Neural progenitor cell (in vitro differentiated cells): ENCODE results near the gene ADCY4.

Source experiments
- EZH2 ChIP-seq: fragments of 200-600 bp; sonication (generic); IDR thresholded peaks from 2 replicates; pipeline ENCODE4 v1.6.1; 2017; ENCODE audit warnings: antibody characterized with exemption, mild to moderate bottlenecking, moderate library complexity
- EZH2phosphoT487 ChIP-seq: fragments of 200-600 bp; sonication (generic); IDR thresholded peaks from 2 replicates; pipeline ENCODE4 v1.6.1; 2017; ENCODE audit warnings: antibody characterized with exemption
- TF ChIP-seq, protein P1 (sequence below): fragments of 200-600 bp; sonication (generic); IDR thresholded peaks from 2 replicates; pipeline ENCODE4 v1.5.1; 2017; ENCODE audit warnings: antibody characterized with exemption, mild to moderate bottlenecking

DNA sequence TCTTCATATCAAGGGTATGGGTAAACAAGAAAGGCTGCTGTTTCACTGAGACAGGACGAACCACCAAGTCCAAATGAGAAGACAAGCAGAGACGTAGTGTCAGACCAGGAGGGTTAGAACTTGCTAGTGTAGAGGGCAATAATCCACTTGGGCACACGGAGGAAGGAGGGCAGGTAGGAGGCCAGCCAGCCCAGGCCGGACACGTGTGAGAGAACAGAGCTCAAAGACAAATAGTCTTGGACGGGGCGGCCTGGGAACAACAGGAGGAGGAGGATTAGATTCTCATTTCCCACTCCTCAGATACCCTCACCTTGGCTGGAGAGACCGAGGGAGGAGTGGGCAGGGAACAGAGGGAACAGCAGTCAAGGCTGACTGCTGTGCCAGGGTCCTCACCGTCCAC, 44.1 kb downstream of the ADCY4 start:
- TF ChIP-seq, protein P1, sequence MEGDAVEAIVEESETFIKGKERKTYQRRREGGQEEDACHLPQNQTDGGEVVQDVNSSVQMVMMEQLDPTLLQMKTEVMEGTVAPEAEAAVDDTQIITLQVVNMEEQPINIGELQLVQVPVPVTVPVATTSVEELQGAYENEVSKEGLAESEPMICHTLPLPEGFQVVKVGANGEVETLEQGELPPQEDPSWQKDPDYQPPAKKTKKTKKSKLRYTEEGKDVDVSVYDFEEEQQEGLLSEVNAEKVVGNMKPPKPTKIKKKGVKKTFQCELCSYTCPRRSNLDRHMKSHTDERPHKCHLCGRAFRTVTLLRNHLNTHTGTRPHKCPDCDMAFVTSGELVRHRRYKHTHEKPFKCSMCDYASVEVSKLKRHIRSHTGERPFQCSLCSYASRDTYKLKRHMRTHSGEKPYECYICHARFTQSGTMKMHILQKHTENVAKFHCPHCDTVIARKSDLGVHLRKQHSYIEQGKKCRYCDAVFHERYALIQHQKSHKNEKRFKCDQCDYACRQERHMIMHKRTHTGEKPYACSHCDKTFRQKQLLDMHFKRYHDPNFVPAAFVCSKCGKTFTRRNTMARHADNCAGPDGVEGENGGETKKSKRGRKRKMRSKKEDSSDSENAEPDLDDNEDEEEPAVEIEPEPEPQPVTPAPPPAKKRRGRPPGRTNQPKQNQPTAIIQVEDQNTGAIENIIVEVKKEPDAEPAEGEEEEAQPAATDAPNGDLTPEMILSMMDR, result no peak
- TF ChIP-seq EZH2 (no peak), EZH2phosphoT487 (no peak)
